Measurements from ENCODE around the gene AKT3.
"Not testable (repeated sequence)": the region's sequence is repeated elsewhere in the genome, so short reads cannot be mapped to it uniquely, and the experiment has no call there.

AKT3 gene

GRCh38 chr1:243596431-243597062 lies 253.5 kb downstream of the AKT3 start:
- TF ChIP-seq CTCF (IDR thresholded peaks at IDR 0.05; ENCODE audit: low read depth, low read length): no peak
- peak; percentile 69 for DNase-seq (ENCODE audit: extremely low read depth, low read depth)

GRCh38 chr1:243595527-243596210 lies 254.4 kb downstream of the AKT3 start:
- TF ChIP-seq CTCF (IDR thresholded peaks at IDR 0.05; ENCODE audit: low read depth, low read length): no peak

DNA sequence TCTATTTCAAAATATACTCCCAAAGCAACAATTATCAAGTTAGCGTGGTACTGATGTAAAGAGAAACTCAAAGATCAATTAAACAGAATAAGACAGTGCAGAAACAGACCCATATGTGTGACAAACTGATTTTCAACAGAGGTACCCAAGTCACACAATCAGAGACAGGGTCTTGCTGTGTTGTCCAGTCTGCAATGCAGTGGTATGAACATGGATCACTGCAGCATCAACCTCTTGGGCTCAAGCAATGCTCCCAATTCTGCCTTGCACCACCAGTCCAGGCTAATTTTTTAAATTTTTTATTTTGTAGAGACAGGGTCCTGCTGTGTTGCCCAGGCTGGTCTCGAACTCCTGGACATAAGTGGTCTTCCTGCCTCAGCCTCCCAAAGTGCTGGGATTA lies 255.6 kb downstream of the AKT3 start:
- TF ChIP-seq CTCF (IDR thresholded peaks at IDR 0.05; ENCODE audit: low read depth, low read length): no peak
- no peak for DNase-seq (ENCODE audit: extremely low read depth, low read depth)

More at GRCh38 chr1:243595527-243596210, 254.4 kb downstream of the AKT3 start:
- no peak for DNase-seq (ENCODE audit: extremely low read depth, low read depth)

DNA sequence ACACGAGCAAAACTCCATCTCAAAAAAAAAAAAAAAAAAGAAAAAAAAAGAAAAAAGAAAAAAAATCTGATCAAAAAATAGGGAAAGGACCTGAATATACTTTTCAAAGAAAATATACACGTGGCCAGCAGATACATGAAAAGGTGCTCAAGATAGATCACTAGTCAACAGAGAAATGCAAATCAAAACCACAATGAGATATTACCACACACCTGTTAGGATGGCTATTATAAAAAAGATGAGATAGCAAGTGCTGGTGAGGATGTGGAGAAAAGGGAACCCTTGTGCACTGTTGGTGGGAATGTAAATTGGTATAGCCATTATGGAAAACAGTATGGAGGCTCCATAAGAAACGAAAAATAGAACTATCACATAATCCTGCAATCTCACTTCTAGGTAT lies 260.8 kb downstream of the AKT3 start:
- DNase-seq (ENCODE audit: extremely low read depth, low read depth): not testable (repeated sequence)

- TF ChIP-seq CTCF (IDR thresholded peaks at IDR 0.05; ENCODE audit: low read depth, low read length): no peak
- no peak for DNase-seq (ENCODE audit: extremely low read depth, low read depth)
These were observed 262.1 kb downstream of the AKT3 start for GRCh38 chr1:243587823-243588560.

DNA sequence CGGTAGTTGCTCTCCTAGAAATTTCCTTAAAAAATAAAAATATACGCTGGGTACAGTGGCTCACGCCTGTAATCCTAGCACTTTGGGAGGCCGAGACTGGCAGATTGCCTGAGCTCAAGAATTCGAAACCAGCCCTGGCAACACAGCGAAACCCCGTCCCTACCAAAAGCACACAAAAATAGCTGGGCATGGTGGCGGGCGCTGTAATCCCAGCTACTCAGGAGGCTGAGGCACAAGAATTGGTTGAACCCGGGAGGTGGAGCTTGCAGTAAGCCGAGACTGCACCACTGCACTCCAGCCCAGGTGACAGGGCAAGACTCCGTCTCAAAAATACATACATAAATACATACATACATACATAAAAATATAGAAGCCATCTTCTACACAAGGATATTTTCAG lies 262.8 kb downstream of the AKT3 start:
- TF ChIP-seq CTCF (IDR thresholded peaks at IDR 0.05; ENCODE audit: low read depth, low read length): no peak
- DNase-seq (ENCODE audit: extremely low read depth, low read depth): no peak

GRCh38 chr1:243585982-243586381 lies 264.1 kb downstream of the AKT3 start:
- TF ChIP-seq CTCF (IDR thresholded peaks at IDR 0.05; ENCODE audit: low read depth, low read length): no peak
- no peak for DNase-seq (ENCODE audit: extremely low read depth, low read depth)
